ENCODE data around the gene MAML2. TPM values are rescaled to one million over a fixed set of nuclear protein-coding genes. Genes with fewer than 3 reads are reported as not detected.

MAML2 gene
- total and polyA plus RNA-seq, 4 donors = 0.56 to 2.1 (median 1.4) TPM

- no peak overlapping the region for H3K9ac ChIP-seq (ENCODE audit: low read depth in 1 of 2, low read length in 2 of 2)
- H3K36me3 ChIP-seq (ENCODE audit: control insufficient read depth in 4 of 4, insufficient read depth in 3 of 4, low read depth in 1 of 4, low read length in 3 of 4) = no peaks in the 10 kb centered on the region
- H3K27me3 ChIP-seq (ENCODE audit: control insufficient read depth in 4 of 4, insufficient read depth in 4 of 4, low read length in 3 of 4) = no peaks in the 10 kb centered on the region
- peaks cover 0 to 2% (median 0%) of the 10 kb centered on the region in 4 donors for H3K4me1 ChIP-seq (ENCODE audit: control insufficient read depth in 4 of 4, insufficient read depth in 4 of 4, low read length in 3 of 4)
- no peak overlapping the region for H3K4me3 ChIP-seq (ENCODE audit: low read depth in 1 of 3, low read length in 3 of 3)
- H3K9me3 ChIP-seq (ENCODE audit: control insufficient read depth in 4 of 4, low read length in 3 of 4) = no peaks in the 10 kb centered on the region
- WGBS = 87% methylated on average over 6 of the region's 6 CpGs
- DNase-seq (ENCODE audit: low spot score) = no peak
- H3K27ac ChIP-seq (ENCODE audit: low read depth in 1 of 2, low read length in 2 of 2) = no peak overlapping the region
- TF ChIP-seq, protein P1, sequence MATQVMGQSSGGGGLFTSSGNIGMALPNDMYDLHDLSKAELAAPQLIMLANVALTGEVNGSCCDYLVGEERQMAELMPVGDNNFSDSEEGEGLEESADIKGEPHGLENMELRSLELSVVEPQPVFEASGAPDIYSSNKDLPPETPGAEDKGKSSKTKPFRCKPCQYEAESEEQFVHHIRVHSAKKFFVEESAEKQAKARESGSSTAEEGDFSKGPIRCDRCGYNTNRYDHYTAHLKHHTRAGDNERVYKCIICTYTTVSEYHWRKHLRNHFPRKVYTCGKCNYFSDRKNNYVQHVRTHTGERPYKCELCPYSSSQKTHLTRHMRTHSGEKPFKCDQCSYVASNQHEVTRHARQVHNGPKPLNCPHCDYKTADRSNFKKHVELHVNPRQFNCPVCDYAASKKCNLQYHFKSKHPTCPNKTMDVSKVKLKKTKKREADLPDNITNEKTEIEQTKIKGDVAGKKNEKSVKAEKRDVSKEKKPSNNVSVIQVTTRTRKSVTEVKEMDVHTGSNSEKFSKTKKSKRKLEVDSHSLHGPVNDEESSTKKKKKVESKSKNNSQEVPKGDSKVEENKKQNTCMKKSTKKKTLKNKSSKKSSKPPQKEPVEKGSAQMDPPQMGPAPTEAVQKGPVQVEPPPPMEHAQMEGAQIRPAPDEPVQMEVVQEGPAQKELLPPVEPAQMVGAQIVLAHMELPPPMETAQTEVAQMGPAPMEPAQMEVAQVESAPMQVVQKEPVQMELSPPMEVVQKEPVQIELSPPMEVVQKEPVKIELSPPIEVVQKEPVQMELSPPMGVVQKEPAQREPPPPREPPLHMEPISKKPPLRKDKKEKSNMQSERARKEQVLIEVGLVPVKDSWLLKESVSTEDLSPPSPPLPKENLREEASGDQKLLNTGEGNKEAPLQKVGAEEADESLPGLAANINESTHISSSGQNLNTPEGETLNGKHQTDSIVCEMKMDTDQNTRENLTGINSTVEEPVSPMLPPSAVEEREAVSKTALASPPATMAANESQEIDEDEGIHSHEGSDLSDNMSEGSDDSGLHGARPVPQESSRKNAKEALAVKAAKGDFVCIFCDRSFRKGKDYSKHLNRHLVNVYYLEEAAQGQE (IDR thresholded peaks at IDR 0.05) = no peak
- TF ChIP-seq RXRA (IDR thresholded peaks at IDR 0.05) (no peak), EGR1 (IDR thresholded peaks at IDR 0.05; ENCODE audit: low read depth in 2 of 2) (no peak), MAX (IDR thresholded peaks at IDR 0.05) (no peak), HNF4G (IDR thresholded peaks at IDR 0.05) (no peak), CTCF (IDR thresholded peaks at IDR 0.05; ENCODE audit: low read depth, low read length, missing input control) (no peak), SP1 (IDR thresholded peaks at IDR 0.05) (no peak), HNF4A (conservative IDR thresholded peaks at IDR 0.05) (no peak), ZBTB33 (IDR thresholded peaks at IDR 0.05) (no peak), NR2F2 (IDR thresholded peaks at IDR 0.05) (no peak), YY1 (IDR thresholded peaks at IDR 0.05) (no peak), GABPA (IDR thresholded peaks at IDR 0.05 in 1 of 2, conservative IDR thresholded peaks at IDR 0.05 in 1 of 2) (no peak), RAD21 (IDR thresholded peaks at IDR 0.05) (no peak), TAF1 (conservative IDR thresholded peaks at IDR 0.05) (no peak), FOXA1 (IDR thresholded peaks at IDR 0.05) (no peak), JUND (IDR thresholded peaks at IDR 0.05) (no peak)
- TF ChIP-seq, protein P2, sequence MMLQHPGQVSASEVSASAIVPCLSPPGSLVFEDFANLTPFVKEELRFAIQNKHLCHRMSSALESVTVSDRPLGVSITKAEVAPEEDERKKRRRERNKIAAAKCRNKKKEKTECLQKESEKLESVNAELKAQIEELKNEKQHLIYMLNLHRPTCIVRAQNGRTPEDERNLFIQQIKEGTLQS (IDR thresholded peaks at IDR 0.05) = no peak
Observed at GRCh38 chr11:96222102-96222501, 120.9 kb downstream of the MAML2 start.

All from liver (tissue), 9 donors.